ENCODE measurements around the gene RBM18. TPM values are rescaled to one million over a fixed set of nuclear protein-coding genes. Genes with fewer than 3 reads are reported as not detected.

RBM18 gene
- total and polyA plus RNA-seq, 2 donors (not counting 1 experiment from before 2014, with no cell fraction given), result 9.7 to 12.4 TPM

GRCh38 chr9:122201641-122202040, 63.0 kb downstream of the RBM18 start:
- Mint-ChIP-seq H3K4me1 (no peaks in the 10 kb centered on the region), H3K9me3 (ENCODE audit: insufficient read depth) (no peaks in the 10 kb centered on the region), H3K4me3 (no peak overlapping the region), H3K27ac (no peak overlapping the region), H3K27me3 (peaks cover 16% of the 10 kb centered on the region)
- Histone ChIP-seq H3K9ac (ENCODE audit: low read length) (no peak overlapping the region), H3K4me2 (replicated peaks; ENCODE audit: low read depth, low read length, poor library complexity, severe bottlenecking) (no peak overlapping the region), H3K9me3 (ENCODE audit: control extremely low read depth in 1 of 3, control insufficient read depth in 2 of 3, insufficient read depth in 1 of 3, low read length in 2 of 3) (no peaks in the 10 kb centered on the region), H3K4me1 (ENCODE audit: control insufficient read depth in 2 of 2, insufficient read depth in 2 of 2, low read length in 2 of 2) (no peaks in the 10 kb centered on the region), H3K79me2 (ENCODE audit: control insufficient read depth, insufficient read depth, low read length) (no peaks in the 10 kb centered on the region), H3K27me3 (replicated peaks in 1 of 4; ENCODE audit: control extremely low read depth in 1 of 4, control insufficient read depth in 3 of 4, insufficient read depth in 4 of 4, low read length in 3 of 4) (peaks cover 0 to 8% (median 0%) of the 10 kb centered on the region in 4 experiments), H2AFZ (ENCODE audit: insufficient read depth, low read depth, low read length, poor library complexity, severe bottlenecking) (no peak overlapping the region), H4K20me1 (ENCODE audit: control insufficient read depth, insufficient read depth, low read length, poor library complexity, severe bottlenecking) (no peaks in the 10 kb centered on the region), H3K27ac (ENCODE audit: low read length in 2 of 2) (no peak overlapping the region), H3K36me3 (replicated peaks in 1 of 2; ENCODE audit: control extremely low read depth in 1 of 2, control insufficient read depth in 1 of 2, extremely low read depth in 1 of 2, insufficient read depth in 2 of 2, low read length in 1 of 2) (no peaks in the 10 kb centered on the region), H3K4me3 (ENCODE audit: control extremely low read depth in 1 of 5, extremely low read depth in 1 of 5, insufficient read depth in 1 of 5, low read depth in 2 of 5, low read length in 4 of 5) (no peak overlapping the region)
- WGBS (ENCODE audit: insufficient coverage), result 100% methylated on average over 1 of the region's 1 CpG
- ATAC-seq (ENCODE audit: low read depth), result no peak
- ChIA-PET CTCF (no interaction called here), POLR2A (no interaction called here)
- intact Hi-C loops (cut with micrococcal nuclease), result no loop called here
- TF ChIP-seq CTCF (IDR thresholded peaks at IDR 0.05), result no peak
- TF ChIP-seq EZH2 (IDR thresholded peaks at IDR 0.05; ENCODE audit: borderline replicate concordance, insufficient read depth, low read depth, low read length, poor library complexity, severe bottlenecking), result no peak
- DNase-seq, result no peak

- Mint-ChIP-seq H3K4me1 (no peaks in the 10 kb centered on the region), H3K27me3 (peaks cover 17% of the 10 kb centered on the region), H3K9me3 (ENCODE audit: insufficient read depth) (no peaks in the 10 kb centered on the region), H3K27ac (no peak overlapping the region), H3K4me3 (no peak overlapping the region)
- DNase-seq (no peak), ATAC-seq (ENCODE audit: low read depth) (no peak)
- Histone ChIP-seq H3K36me3 (replicated peaks in 1 of 2; ENCODE audit: control extremely low read depth in 1 of 2, control insufficient read depth in 1 of 2, extremely low read depth in 1 of 2, insufficient read depth in 2 of 2, low read length in 1 of 2) (no peaks in the 10 kb centered on the region), H3K27ac (ENCODE audit: low read length in 2 of 2) (no peak overlapping the region), H3K79me2 (ENCODE audit: control insufficient read depth, insufficient read depth, low read length) (no peaks in the 10 kb centered on the region), H4K20me1 (ENCODE audit: control insufficient read depth, insufficient read depth, low read length, poor library complexity, severe bottlenecking) (no peaks in the 10 kb centered on the region), H3K4me2 (replicated peaks; ENCODE audit: low read depth, low read length, poor library complexity, severe bottlenecking) (no peak overlapping the region), H3K4me1 (ENCODE audit: control insufficient read depth in 2 of 2, insufficient read depth in 2 of 2, low read length in 2 of 2) (no peaks in the 10 kb centered on the region), H3K27me3 (replicated peaks in 1 of 4; ENCODE audit: control extremely low read depth in 1 of 4, control insufficient read depth in 3 of 4, insufficient read depth in 4 of 4, low read length in 3 of 4) (peaks cover 0 to 8% (median 0%) of the 10 kb centered on the region in 4 experiments), H3K9me3 (ENCODE audit: control extremely low read depth in 1 of 3, control insufficient read depth in 2 of 3, insufficient read depth in 1 of 3, low read length in 2 of 3) (no peaks in the 10 kb centered on the region), H3K9ac (ENCODE audit: low read length) (no peak overlapping the region), H2AFZ (ENCODE audit: insufficient read depth, low read depth, low read length, poor library complexity, severe bottlenecking) (no peak overlapping the region), H3K4me3 (ENCODE audit: control extremely low read depth in 1 of 5, extremely low read depth in 1 of 5, insufficient read depth in 1 of 5, low read depth in 2 of 5, low read length in 4 of 5) (no peak overlapping the region)
- CTCF ChIA-PET, result no interaction called here
- POLR2A ChIA-PET, result no interaction called here
- intact Hi-C loops (cut with micrococcal nuclease), result no loop called here
- TF ChIP-seq EZH2 (IDR thresholded peaks at IDR 0.05; ENCODE audit: borderline replicate concordance, insufficient read depth, low read depth, low read length, poor library complexity, severe bottlenecking), result no peak
- TF ChIP-seq CTCF (IDR thresholded peaks at IDR 0.05), result no peak
- 79% methylated on average over 2 of the region's 7 CpGs for WGBS (ENCODE audit: insufficient coverage)
These were observed 63.6 kb downstream of the RBM18 start for GRCh38 chr9:122200960-122201595.
